Activated CD4-positive, alpha-beta T cell treated with anti-CD3 and anti-CD28 coated beads for 24 hours (primary cell): ENCODE results near the gene DONSON.
A peak's percentile ranks its signal among the peaks of the same experiment; 100 is the strongest.
"Not testable (repeated sequence)": the region's sequence is repeated elsewhere in the genome, so short reads cannot be mapped to it uniquely, and the experiment has no call there.

Source experiments
- DNase-seq, 2 donors: peaks; one replicate each; pipeline ENCODE4 v3.0.0-alpha.2; 2020; ENCODE audit warnings: low read depth in 2 of 2

The DONSON gene

GRCh38 chr21:33588485-33589335, at the start of gene DONSON:
TSS of gene DONSON (minus strand) at chr21:33588684. CDS start at chr21:33588641, 43 bp downstream.
- DNase-seq: peak; percentile 73 to 82

GRCh38 chr21:33634254-33634653, 45.8 kb upstream of the DONSON start:
- DNase-seq: no peak

GRCh38 chr21:33626151-33626550, 37.7 kb upstream of the DONSON start:
- not testable (repeated sequence) for DNase-seq

GRCh38 chr21:33622253-33622652, 33.8 kb upstream of the DONSON start:
- no peak for DNase-seq

- no peak for DNase-seq
Measured at GRCh38 chr21:33619726-33620125, 31.2 kb upstream of the DONSON start.

- DNase-seq: no peak
Measured at GRCh38 chr21:33618407-33618806, 29.9 kb upstream of the DONSON start.

- DNase-seq: not testable (repeated sequence)
Measured at GRCh38 chr21:33617565-33617964, 29.1 kb upstream of the DONSON start.

GRCh38 chr21:33611006-33611744, 22.7 kb upstream of the DONSON start:
- DNase-seq: no peak

- no peak for DNase-seq
Measured at GRCh38 chr21:33608559-33608958, 20.1 kb upstream of the DONSON start.

GRCh38 chr21:33598051-33598450, 9.6 kb upstream of the DONSON start:
- no peak for DNase-seq

- peak in 1 of 2 donors; percentile 7 for DNase-seq
Measured at GRCh38 chr21:33587792-33588484, 546 bp downstream of the DONSON start.

GRCh38 chr21:33586927-33587326, 1.6 kb downstream of the DONSON start:
- DNase-seq: no peak

GRCh38 chr21:33584455-33584854, 4.0 kb downstream of the DONSON start:
- no peak for DNase-seq

- no peak for DNase-seq
Measured at GRCh38 chr21:33578959-33579542, 9.4 kb downstream of the DONSON start.

GRCh38 chr21:33578214-33578613, 10.3 kb downstream of the DONSON start:
- no peak for DNase-seq

GRCh38 chr21:33576741-33577141, 11.7 kb downstream of the DONSON start:
- DNase-seq: not testable (repeated sequence)

- DNase-seq: no peak
Measured at GRCh38 chr21:33572350-33572749, 16.1 kb downstream of the DONSON start.

- no peak for DNase-seq
Measured at GRCh38 chr21:33569991-33570390, 18.5 kb downstream of the DONSON start.

GRCh38 chr21:33568448-33568847, 20.0 kb downstream of the DONSON start:
- DNase-seq: no peak

GRCh38 chr21:33567914-33568313, 20.6 kb downstream of the DONSON start:
- no peak for DNase-seq

GRCh38 chr21:33566514-33566913, 22.0 kb downstream of the DONSON start:
- DNase-seq: no peak

- no peak for DNase-seq
Measured at GRCh38 chr21:33562389-33562788, 26.1 kb downstream of the DONSON start.
